GM23248 (cell line): ENCODE results near the gene CASZ1. TPM values are rescaled to one million over a fixed set of nuclear protein-coding genes. Genes with fewer than 3 reads are reported as not detected.

ENCODE experiments used
- DNase-seq: peaks from one replicate; pipeline ENCODE4 v3.0.0-alpha.2; 2015
- H2AFZ ChIP-seq: fragments of 200-600 bp; sonication (generic); 2 replicates; pipeline ENCODE4 v1.6.1; 2016; ENCODE audit warnings: antibody characterized with exemption
- H3F3A ChIP-seq: fragments of 200-600 bp; sonication (generic); 2 replicates; pipeline ENCODE4 v1.6.1; 2016; ENCODE audit warnings: mild to moderate bottlenecking, antibody characterized with exemption, mixed run types; ENCODE audit not compliant: insufficient read depth
- H3K27ac ChIP-seq: fragments of 200-600 bp; sonication (generic); 2 replicates; pipeline ENCODE4 v1.5.1; 2016; ENCODE audit warnings: mild to moderate bottlenecking
- H3K27me3 ChIP-seq: fragments of 200-600 bp; sonication (generic); replicated peaks from 2 replicates; pipeline ENCODE4 v1.6.1; 2016; ENCODE audit warnings: mild to moderate bottlenecking; ENCODE audit not compliant: insufficient read depth
- H3K36me3 ChIP-seq: fragments of 200-600 bp; sonication (generic); 2 replicates; pipeline ENCODE4 v1.6.1; 2016; ENCODE audit warnings: low read depth, mild to moderate bottlenecking
- H3K4me1 ChIP-seq: fragments of 200-600 bp; sonication (generic); 2 replicates; pipeline ENCODE4 v1.6.1; 2016; ENCODE audit warnings: mild to moderate bottlenecking; ENCODE audit not compliant: insufficient read depth
- H3K4me2 ChIP-seq: fragments of 200-600 bp; sonication (generic); one replicate; pipeline ENCODE4 v1.6.1; 2016; ENCODE audit warnings: mild to moderate bottlenecking; ENCODE audit not compliant: unreplicated experiment
- H3K4me3 ChIP-seq: fragments of 200-600 bp; sonication (generic); 2 replicates; pipeline ENCODE4 v1.5.1; 2016; ENCODE audit warnings: mild to moderate bottlenecking
- H3K79me2 ChIP-seq: fragments of 200-600 bp; sonication (generic); 2 replicates; pipeline ENCODE4 v1.6.1; 2016; ENCODE audit warnings: mild to moderate bottlenecking; ENCODE audit not compliant: insufficient read depth
- H3K9ac ChIP-seq: fragments of 200-600 bp; sonication (generic); 2 replicates; pipeline ENCODE4 v1.6.1; 2016; ENCODE audit warnings: mild to moderate bottlenecking
- H3K9me2 ChIP-seq: fragments of 200-600 bp; sonication (generic); 2 replicates; pipeline ENCODE4 v1.6.1; 2016; ENCODE audit warnings: mixed run types, mild to moderate bottlenecking, moderate library complexity; ENCODE audit not compliant: insufficient read depth
- H3K9me3 ChIP-seq: fragments of 200-600 bp; sonication (generic); one replicate; pipeline ENCODE4 v1.6.1; 2017; ENCODE audit warnings: low read depth
- H4K20me1 ChIP-seq: fragments of 200-600 bp; sonication (generic); 2 replicates; pipeline ENCODE4 v1.6.0; 2016; ENCODE audit not compliant: insufficient read depth
- EZH2 ChIP-seq: fragments of 200-600 bp; sonication (generic); IDR thresholded peaks from 2 replicates; pipeline ENCODE4 v1.6.1; 2018; ENCODE audit warnings: antibody characterized with exemption, mild to moderate bottlenecking; ENCODE audit not compliant: insufficient read depth, poor library complexity, severe bottlenecking
- EZH2phosphoT487 ChIP-seq: fragments of 200-600 bp; sonication (generic); IDR thresholded peaks from 2 replicates; pipeline ENCODE4 v1.6.1; 2018; ENCODE audit warnings: antibody characterized with exemption, moderate library complexity, mild to moderate bottlenecking, low read depth; ENCODE audit not compliant: insufficient read depth
- WGBS, 2 experiments: methylation state at CpG; one replicate each; pipeline ENCODE4 v1.1.6; 2015 to 2017; ENCODE audit warnings: low lambda C conversion rate in 2 of 2, low coverage in 1 of 2; ENCODE audit errors: missing lambda C conversion rate in 2 of 2; 5-methylcytosine and 5-hydroxymethylcytosine counted together
- in situ Hi-C: fragments of 300-500 bp; cut with MboI; formaldehyde crosslinking; loops from 2 replicates; pipeline ENCODE4 v1.15.0; 2020
- polyA plus RNA-seq: library from polyadenylated mRNA; unstranded; fragments of >200 nt; fragmentation: Nextera tagmentation; extraction: Ambion mirVana; gene quantifications from 2 replicates; pipeline ENCODE4 v1.2.1, GENCODE V29; 2016
- total RNA-seq: library from RNA; depleted of rRNA; stranded (reverse); fragments of >200 nt; shearing (Covaris generic); gene quantifications from 2 replicates; pipeline ENCODE4 v1.2.3, GENCODE V29; 2014

CASZ1 gene
- total and polyA plus RNA-seq, 2 experiments from 2014 or later: 0.11 to 0.54 TPM

GRCh38 chr1:10808441-10808840 is 12.0 kb upstream of the CASZ1 start:
- Histone ChIP-seq H4K20me1 (no peaks in the 10 kb centered on the region), H3K4me1 (no peaks in the 10 kb centered on the region), H3K9me2 (no peaks in the 10 kb centered on the region), H2AFZ (no peak overlapping the region), H3K9ac (no peak overlapping the region), H3K9me3 (no peaks in the 10 kb centered on the region), H3F3A (no peaks in the 10 kb centered on the region), H3K27me3 (peaks cover 68% of the 10 kb centered on the region), H3K4me3 (no peak overlapping the region), H3K79me2 (no peaks in the 10 kb centered on the region), H3K27ac (no peak overlapping the region), H3K4me2 (no peak overlapping the region), H3K36me3 (no peaks in the 10 kb centered on the region)
- no peak for TF ChIP-seq EZH2
- no peak for TF ChIP-seq EZH2phosphoT487
- WGBS, 2 experiments: 49 to 56% methylated on average over 7 of the region's 7 CpGs
- in situ Hi-C loops: no loop called here
- DNase-seq: no peak

- Histone ChIP-seq H3K4me3 (no peak overlapping the region), H3K79me2 (no peaks in the 10 kb centered on the region), H3F3A (no peaks in the 10 kb centered on the region), H3K36me3 (no peaks in the 10 kb centered on the region), H3K4me2 (no peak overlapping the region), H3K27me3 (peaks cover 76% of the 10 kb centered on the region), H3K9me2 (no peaks in the 10 kb centered on the region), H4K20me1 (no peaks in the 10 kb centered on the region), H3K27ac (no peak overlapping the region), H3K9ac (no peak overlapping the region), H2AFZ (no peak overlapping the region), H3K4me1 (no peaks in the 10 kb centered on the region), H3K9me3 (no peaks in the 10 kb centered on the region)
- no peak for TF ChIP-seq EZH2
- in situ Hi-C loops: no loop called here
- 42 to 46% methylated on average over 5 of the region's 5 CpGs for WGBS, 2 experiments
- no peak for DNase-seq
These were observed 10.5 kb upstream of the CASZ1 start for GRCh38 chr1:10806966-10807365.

GRCh38 chr1:10803971-10804820 is 7.8 kb upstream of the CASZ1 start:
- no peaks in the 10 kb centered on the region for H4K20me1 ChIP-seq
- H3K9ac ChIP-seq: no peak overlapping the region
- H3K4me3 ChIP-seq: no peak overlapping the region
- no peaks in the 10 kb centered on the region for H3K9me2 ChIP-seq
- no peaks in the 10 kb centered on the region for H3K4me1 ChIP-seq
- 58 to 59% methylated on average over 20 to 21 of the region's 21 CpGs for WGBS, 2 experiments
- no peak for DNase-seq
- H3K36me3 ChIP-seq: no peaks in the 10 kb centered on the region
- H2AFZ ChIP-seq: no peak overlapping the region
- peaks cover 75% of the 10 kb centered on the region for H3K27me3 ChIP-seq
- no peak for TF ChIP-seq EZH2
- no peak for TF ChIP-seq EZH2phosphoT487
- no peaks in the 10 kb centered on the region for H3K9me3 ChIP-seq
- no peaks in the 10 kb centered on the region for H3K79me2 ChIP-seq
- H3K27ac ChIP-seq: no peak overlapping the region
- H3F3A ChIP-seq: no peaks in the 10 kb centered on the region
- no peak overlapping the region for H3K4me2 ChIP-seq
- in situ Hi-C loops: no loop called here

GRCh38 chr1:10802944-10803715 is 6.7 kb upstream of the CASZ1 start:
- Histone ChIP-seq H4K20me1 (no peaks in the 10 kb centered on the region), H3K4me1 (no peaks in the 10 kb centered on the region), H3K9me2 (no peaks in the 10 kb centered on the region), H3K36me3 (no peaks in the 10 kb centered on the region), H3K9me3 (no peaks in the 10 kb centered on the region), H3K4me2 (no peak overlapping the region), H3K4me3 (no peak overlapping the region), H3F3A (no peaks in the 10 kb centered on the region), H3K27me3 (peaks cover 66% of the 10 kb centered on the region), H3K79me2 (no peaks in the 10 kb centered on the region), H2AFZ (no peak overlapping the region), H3K27ac (no peak overlapping the region), H3K9ac (no peak overlapping the region)
- 48 to 50% methylated on average over 12 of the region's 12 CpGs for WGBS, 2 experiments
- no peak for DNase-seq
- TF ChIP-seq EZH2phosphoT487 (no peak), EZH2 (no peak)
- in situ Hi-C loops: no loop called here
